DMS114 treated with DMSO at 0.1 percent for 48 hours (cell line): ENCODE data around the gene GPR171.
"Not testable (repeated sequence)": the region's sequence is repeated elsewhere in the genome, so short reads cannot be mapped to it uniquely, and the experiment has no call there.

ENCODE experiments used
- DNase-seq: peaks from one replicate; lab custom pipeline; 2025; ENCODE audit not compliant: unreplicated experiment; lab: John Stamatoyannopoulos, UW

Gene GPR171

GRCh38 chr3:151203051-151203420 is at the start of gene GPR171:
Gene GPR171, minus strand, starts transcription at chr3:151203216. Its CDS starts 3,830 bp downstream, at chr3:151199386.
- DNase-seq, result no peak

GRCh38 chr3:151248772-151249337 is 45.8 kb upstream of the GPR171 start:
- DNase-seq, result no peak

- DNase-seq, result not testable (repeated sequence)
Observed at GRCh38 chr3:151242006-151242405, 39.0 kb upstream of the GPR171 start.

GRCh38 chr3:151236736-151237135 is 33.7 kb upstream of the GPR171 start:
- no peak for DNase-seq

GRCh38 chr3:151236316-151236715 is 33.3 kb upstream of the GPR171 start:
- DNase-seq, result no peak

- no peak for DNase-seq
Observed at GRCh38 chr3:151234825-151235224, 31.8 kb upstream of the GPR171 start.

GRCh38 chr3:151232991-151233390 is 30.0 kb upstream of the GPR171 start:
- DNase-seq, result no peak

- DNase-seq, result not testable (repeated sequence)
Observed at GRCh38 chr3:151232403-151232802, 29.4 kb upstream of the GPR171 start.

- no peak for DNase-seq
Observed at GRCh38 chr3:151230646-151231045, 27.6 kb upstream of the GPR171 start.

GRCh38 chr3:151228666-151229040 is 25.6 kb upstream of the GPR171 start:
- DNase-seq, result no peak

- DNase-seq, result peak; percentile 50
Observed at GRCh38 chr3:151227807-151228665, 25.0 kb upstream of the GPR171 start.

- DNase-seq, result no peak
Observed at GRCh38 chr3:151227266-151227806, 24.3 kb upstream of the GPR171 start.

GRCh38 chr3:151226825-151227224 is 23.8 kb upstream of the GPR171 start:
- DNase-seq, result no peak

GRCh38 chr3:151226088-151226563 is 23.1 kb upstream of the GPR171 start:
- DNase-seq, result no peak

- DNase-seq, result no peak
Observed at GRCh38 chr3:151225040-151225975, 22.3 kb upstream of the GPR171 start.

GRCh38 chr3:151224268-151224866 is 21.4 kb upstream of the GPR171 start:
- DNase-seq, result no peak

- DNase-seq, result no peak
Observed at GRCh38 chr3:151219056-151219455, 16.0 kb upstream of the GPR171 start.

GRCh38 chr3:151218136-151218535 is 15.1 kb upstream of the GPR171 start:
- no peak for DNase-seq

- DNase-seq, result no peak
Observed at GRCh38 chr3:151216641-151217607, 13.9 kb upstream of the GPR171 start.

- no peak for DNase-seq
Observed at GRCh38 chr3:151214459-151214858, 11.4 kb upstream of the GPR171 start.
